Skeletal muscle satellite cell (primary cell): ENCODE results near the gene RRAS. TPM values are rescaled to one million over a fixed set of nuclear protein-coding genes. Genes with fewer than 3 reads are reported as not detected.

Experiments
- H3K27me3 ChIP-seq: 2 replicates; pipeline ENCODE4 v1.7.0; 2013; ENCODE audit warnings: low read length; ENCODE audit not compliant: control insufficient read depth, insufficient read depth
- H3K36me3 ChIP-seq: 2 replicates; pipeline ENCODE4 v1.7.0; 2013; ENCODE audit warnings: mild to moderate bottlenecking, control low read depth, low read length; ENCODE audit not compliant: insufficient read depth
- H3K4me1 ChIP-seq: 2 replicates; pipeline ENCODE4 v1.7.0; 2013; ENCODE audit warnings: low read length; ENCODE audit not compliant: control insufficient read depth, insufficient read depth
- H3K4me2 ChIP-seq: 2 replicates; pipeline ENCODE4 v1.7.0; 2013; ENCODE audit warnings: mild to moderate bottlenecking, low read length
- H3K4me3 ChIP-seq: 2 replicates; pipeline ENCODE4 v1.7.0; 2013; ENCODE audit warnings: low read length
- H3K9ac ChIP-seq: 2 replicates; pipeline ENCODE4 v1.7.0; 2013; ENCODE audit warnings: mild to moderate bottlenecking, low read depth, low read length, moderate library complexity
- H3K9me3 ChIP-seq: replicated peaks from 2 replicates; pipeline ENCODE4 v1.7.0; 2013; ENCODE audit warnings: mild to moderate bottlenecking, control low read depth, low read length
- total RNA-seq: library from RNA; depleted of rRNA; stranded (reverse); fragments of >200 nt; gene quantifications from 2 replicates; pipeline ENCODE4 v1.2.3, GENCODE V29; 2012; rRNA removed

RRAS gene
- 40.8 and 59.8 TPM in 2 replicates for total RNA-seq

GRCh38 chr19:49640113-49640898 lies at the start of gene RRAS:
Gene RRAS, minus strand, starts transcription at chr19:49640143. Its CDS starts 45 bp downstream, at chr19:49640098.
- Histone ChIP-seq H3K4me1 (peaks cover 44% of the 10 kb centered on the region), H3K27me3 (no peaks in the 10 kb centered on the region), H3K4me3 (peak within 1 kb of the TSS; percentile 78), H3K4me2 (peak within 1 kb of the TSS; percentile 97), H3K9ac (peak within 1 kb of the TSS; percentile 99), H3K36me3 (peaks cover 14% of the 10 kb centered on the region), H3K9me3 (no peaks in the 10 kb centered on the region)

GRCh38 chr19:49689133-49690078 lies 49.5 kb upstream of the RRAS start, which contains the start of gene ADM5:
Gene ADM5, plus strand, starts transcription at chr19:49689594. Its CDS starts 244 bp downstream, at chr19:49689838.
- H3K4me3 ChIP-seq, result peak within 1 kb of the TSS; percentile 62
- no peaks in the 10 kb centered on the region for H3K27me3 ChIP-seq
- H3K9me3 ChIP-seq, result no peaks in the 10 kb centered on the region
- H3K36me3 ChIP-seq, result peaks cover 29% of the 10 kb centered on the region
- H3K4me1 ChIP-seq, result peaks cover 19% of the 10 kb centered on the region
- H3K4me2 ChIP-seq, result peak within 1 kb of the TSS; percentile 83
- peak within 1 kb of the TSS; percentile 49 for H3K9ac ChIP-seq

DNA sequence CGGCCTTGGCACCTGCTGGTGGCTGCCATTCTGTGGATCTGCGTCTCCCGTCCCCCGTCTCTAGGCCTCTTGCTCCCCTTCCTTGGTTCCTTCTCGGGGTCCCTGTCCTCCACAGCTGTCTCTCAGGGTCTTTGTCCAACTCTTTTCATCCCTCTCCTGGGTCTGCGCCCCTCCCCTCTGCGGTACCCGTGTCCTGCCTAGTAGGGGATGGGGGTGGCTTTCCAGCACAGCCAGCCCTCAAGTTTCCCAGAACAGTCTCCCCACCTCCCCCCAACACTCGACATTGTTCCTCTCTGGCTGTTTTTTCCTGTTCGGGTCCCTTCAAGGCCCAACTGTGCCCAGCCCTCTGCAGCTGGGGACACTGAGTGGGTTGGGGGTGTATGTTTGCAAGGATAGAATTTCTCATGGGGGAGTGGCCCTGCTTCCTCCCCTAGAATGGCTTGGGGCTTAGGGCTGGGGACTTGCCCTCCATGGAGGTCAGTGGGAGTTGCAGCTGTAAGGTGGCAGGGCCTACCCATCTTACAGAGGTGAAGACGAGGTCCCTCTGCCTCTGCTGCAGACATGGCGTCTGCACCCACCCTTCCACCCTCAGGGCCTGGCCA lies 48.7 kb upstream of the RRAS start:
- H3K9ac ChIP-seq, result no peak overlapping the region
- no peak overlapping the region for H3K4me2 ChIP-seq
- H3K4me1 ChIP-seq, result peaks cover 19% of the 10 kb centered on the region
- H3K27me3 ChIP-seq, result no peaks in the 10 kb centered on the region
- no peaks in the 10 kb centered on the region for H3K9me3 ChIP-seq
- no peak overlapping the region for H3K4me3 ChIP-seq
- H3K36me3 ChIP-seq, result peaks cover 37% of the 10 kb centered on the region

GRCh38 chr19:49687566-49688316 lies 47.8 kb upstream of the RRAS start:
- H3K4me3 ChIP-seq, result no peak overlapping the region
- H3K9me3 ChIP-seq, result no peaks in the 10 kb centered on the region
- H3K9ac ChIP-seq, result no peak overlapping the region
- H3K4me1 ChIP-seq, result peaks cover 19% of the 10 kb centered on the region
- no peaks in the 10 kb centered on the region for H3K27me3 ChIP-seq
- H3K36me3 ChIP-seq, result peaks cover 42% of the 10 kb centered on the region
- H3K4me2 ChIP-seq, result no peak overlapping the region

DNA sequence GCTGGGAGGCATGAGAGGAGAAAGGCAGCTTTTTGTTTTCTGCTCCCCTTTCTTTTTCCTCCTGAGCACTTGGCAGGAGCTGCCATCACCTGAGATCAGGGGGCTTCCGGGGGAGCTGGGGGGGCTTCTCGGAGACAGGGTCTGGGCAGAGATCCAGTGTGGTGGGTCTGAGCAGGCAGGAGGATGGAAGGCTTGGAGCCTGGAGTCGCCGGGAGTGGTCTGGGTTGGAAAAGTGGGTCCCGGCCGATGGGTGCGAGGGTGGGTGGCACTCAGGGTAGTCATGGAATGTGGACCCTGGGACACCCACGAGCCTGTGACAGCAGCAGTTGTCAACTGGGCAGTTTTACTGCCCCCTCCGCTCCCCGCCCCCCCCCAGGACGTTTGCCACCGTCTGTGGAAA lies 47.2 kb upstream of the RRAS start:
- Histone ChIP-seq H3K27me3 (no peaks in the 10 kb centered on the region), H3K36me3 (peaks cover 46% of the 10 kb centered on the region), H3K4me2 (no peak overlapping the region), H3K4me3 (no peak overlapping the region), H3K9me3 (no peaks in the 10 kb centered on the region), H3K9ac (no peak overlapping the region), H3K4me1 (peaks cover 19% of the 10 kb centered on the region)

GRCh38 chr19:49686503-49687088 lies 46.7 kb upstream of the RRAS start:
- Histone ChIP-seq H3K9me3 (no peaks in the 10 kb centered on the region), H3K36me3 (peaks cover 51% of the 10 kb centered on the region), H3K27me3 (no peaks in the 10 kb centered on the region), H3K9ac (no peak overlapping the region), H3K4me3 (no peak overlapping the region), H3K4me2 (no peak overlapping the region), H3K4me1 (peaks cover 17% of the 10 kb centered on the region)

DNA sequence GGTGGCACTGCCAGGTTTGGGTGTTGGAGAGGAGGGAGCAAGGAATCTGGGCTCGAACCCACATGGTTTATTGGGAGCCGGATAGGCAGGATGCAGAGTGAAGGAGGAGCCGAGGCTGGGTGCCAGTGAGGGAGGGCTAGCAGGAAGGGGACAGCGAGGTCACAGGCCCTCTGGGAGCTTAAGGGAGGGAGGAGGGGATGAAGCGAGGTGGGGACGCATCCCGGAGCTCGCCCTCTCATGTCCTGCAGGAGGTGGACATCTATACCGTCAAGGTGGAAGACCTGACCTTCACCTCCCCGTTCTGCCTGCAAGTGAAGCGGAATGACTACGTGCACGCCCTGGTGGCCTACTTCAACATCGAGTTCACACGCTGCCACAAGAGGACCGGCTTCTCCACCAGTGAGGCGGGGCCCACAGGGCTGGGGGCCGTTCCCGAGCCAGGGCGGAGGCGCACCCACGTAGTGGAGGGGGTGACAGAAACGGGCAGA lies 45.9 kb upstream of the RRAS start:
- H3K9ac ChIP-seq, result no peak overlapping the region
- no peak overlapping the region for H3K4me3 ChIP-seq
- H3K36me3 ChIP-seq, result peaks cover 55% of the 10 kb centered on the region
- H3K4me2 ChIP-seq, result no peak overlapping the region
- H3K27me3 ChIP-seq, result no peaks in the 10 kb centered on the region
- no peaks in the 10 kb centered on the region for H3K9me3 ChIP-seq
- peaks cover 11% of the 10 kb centered on the region for H3K4me1 ChIP-seq

- Histone ChIP-seq H3K4me3 (no peak overlapping the region), H3K4me2 (no peak overlapping the region), H3K27me3 (no peaks in the 10 kb centered on the region), H3K9me3 (no peaks in the 10 kb centered on the region), H3K4me1 (peaks cover 8% of the 10 kb centered on the region), H3K36me3 (peaks cover 56% of the 10 kb centered on the region), H3K9ac (no peak overlapping the region)
These were observed 45.1 kb upstream of the RRAS start for GRCh38 chr19:49684983-49685553.

DNA sequence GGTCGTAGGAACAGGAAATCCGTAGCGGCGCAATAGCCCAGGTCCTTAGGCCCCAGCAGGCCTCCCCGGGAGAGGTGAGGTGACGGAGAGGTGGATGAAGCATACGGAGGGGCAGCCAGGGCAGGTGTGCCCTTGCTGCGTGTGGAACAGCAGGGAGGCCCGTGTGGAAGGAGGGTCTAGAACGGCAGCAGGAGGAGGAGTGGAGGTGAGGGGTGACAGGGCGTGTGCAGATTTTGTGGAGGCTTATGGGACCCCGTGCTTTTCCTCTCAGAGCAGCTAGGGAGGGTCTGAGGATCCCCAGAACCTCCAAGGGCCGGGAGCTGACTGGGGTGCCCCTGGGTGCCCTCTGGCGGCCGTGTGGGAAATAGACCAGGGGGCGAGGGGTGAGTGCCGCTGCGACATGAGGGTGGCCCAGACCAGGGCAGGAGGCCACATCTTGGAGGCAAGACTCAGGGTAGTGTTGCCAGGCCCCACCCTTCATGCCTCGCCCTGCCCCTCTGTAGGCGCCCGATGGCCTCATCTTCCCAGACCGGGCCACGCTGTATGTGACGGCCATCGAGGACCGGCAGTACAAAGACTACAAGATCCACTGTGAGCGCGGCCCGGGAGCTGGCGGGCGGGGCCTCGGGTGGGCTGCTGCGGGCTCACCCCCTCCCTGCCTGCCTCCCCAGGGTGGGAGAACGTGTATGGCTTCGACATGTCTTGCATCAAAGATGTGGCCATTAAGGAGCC lies 44.5 kb upstream of the RRAS start:
- no peak overlapping the region for H3K4me2 ChIP-seq
- H3K4me1 ChIP-seq, result peaks cover 12% of the 10 kb centered on the region
- peaks cover 56% of the 10 kb centered on the region for H3K36me3 ChIP-seq
- H3K9ac ChIP-seq, result no peak overlapping the region
- H3K27me3 ChIP-seq, result no peaks in the 10 kb centered on the region
- H3K4me3 ChIP-seq, result no peak overlapping the region
- H3K9me3 ChIP-seq, result no peaks in the 10 kb centered on the region

DNA sequence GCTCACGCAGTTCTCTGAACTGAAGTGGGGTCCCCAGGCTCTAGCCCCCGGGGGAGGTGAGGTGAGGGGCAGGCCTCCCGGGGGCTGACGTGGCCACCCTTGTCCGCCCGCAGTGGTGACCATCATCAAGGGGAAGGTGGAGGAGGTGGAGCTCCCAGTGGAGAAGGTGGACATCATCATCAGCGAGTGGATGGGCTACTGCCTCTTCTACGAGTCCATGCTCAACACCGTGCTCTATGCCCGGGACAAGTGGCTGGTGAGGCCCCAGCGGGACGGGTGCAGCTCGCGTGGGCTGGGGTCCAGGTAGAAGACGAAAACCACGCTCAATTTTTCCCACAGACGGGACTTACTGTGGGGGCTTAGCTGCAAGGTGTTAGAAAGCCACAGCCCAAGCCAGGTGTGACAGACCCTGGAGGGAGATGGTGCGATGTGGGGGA lies 43.9 kb upstream of the RRAS start:
- H3K36me3 ChIP-seq, result peaks cover 56% of the 10 kb centered on the region
- no peaks in the 10 kb centered on the region for H3K9me3 ChIP-seq
- H3K4me1 ChIP-seq, result peaks cover 17% of the 10 kb centered on the region
- H3K4me2 ChIP-seq, result no peak overlapping the region
- no peak overlapping the region for H3K4me3 ChIP-seq
- no peak overlapping the region for H3K9ac ChIP-seq
- no peaks in the 10 kb centered on the region for H3K27me3 ChIP-seq
